A549 treated with dexamethasone at 1 μM for 4 hours (cell line): ENCODE results near the gene THPO. TPM values are rescaled to one million over a fixed set of nuclear protein-coding genes. Genes with fewer than 3 reads are reported as not detected.

ENCODE experiments used
- total RNA-seq: library from RNA; stranded (reverse); fragments of 200-300 nt; extraction: Qiagen RNA extraction; gene quantifications from 5 replicates; pipeline ENCODE4 v1.2.3, GENCODE V29; 2022

Gene THPO
- 0.08 to 0.11 TPM in 2 of 5 replicates, not detected in the others for total RNA-seq

DNA sequence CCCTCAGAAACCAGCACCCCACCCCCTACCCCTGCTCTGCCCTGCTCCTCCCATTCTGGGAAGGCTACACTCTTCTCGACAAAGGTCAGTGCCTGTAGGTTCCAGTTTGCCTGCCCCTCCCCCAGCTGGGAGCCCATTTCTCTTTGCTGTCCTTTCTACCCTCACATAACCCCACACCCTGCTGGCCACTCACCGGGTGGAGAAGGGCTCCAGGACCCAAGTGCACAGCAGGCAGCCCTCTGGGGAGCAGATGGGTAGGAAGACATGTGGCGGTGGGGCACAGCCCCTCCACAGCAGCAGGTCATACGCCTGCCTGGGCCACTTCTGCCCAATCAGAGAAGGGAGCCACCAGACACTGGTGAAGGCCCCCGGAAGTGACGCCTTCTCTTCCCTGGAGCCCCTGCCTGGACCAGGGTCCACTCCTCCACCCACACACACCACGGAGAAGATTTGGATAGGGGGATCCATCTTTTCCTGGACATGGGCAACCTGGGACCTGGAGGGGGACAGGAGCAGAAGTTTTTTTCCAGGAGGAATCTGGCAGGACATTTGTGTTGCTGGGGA lies at the start of gene THPO:
Gene THPO (minus strand): TSS at position 326 of the 564 bp plus-strand sequence. CDS start 1,948 bp downstream, outside the sequence.

DNA sequence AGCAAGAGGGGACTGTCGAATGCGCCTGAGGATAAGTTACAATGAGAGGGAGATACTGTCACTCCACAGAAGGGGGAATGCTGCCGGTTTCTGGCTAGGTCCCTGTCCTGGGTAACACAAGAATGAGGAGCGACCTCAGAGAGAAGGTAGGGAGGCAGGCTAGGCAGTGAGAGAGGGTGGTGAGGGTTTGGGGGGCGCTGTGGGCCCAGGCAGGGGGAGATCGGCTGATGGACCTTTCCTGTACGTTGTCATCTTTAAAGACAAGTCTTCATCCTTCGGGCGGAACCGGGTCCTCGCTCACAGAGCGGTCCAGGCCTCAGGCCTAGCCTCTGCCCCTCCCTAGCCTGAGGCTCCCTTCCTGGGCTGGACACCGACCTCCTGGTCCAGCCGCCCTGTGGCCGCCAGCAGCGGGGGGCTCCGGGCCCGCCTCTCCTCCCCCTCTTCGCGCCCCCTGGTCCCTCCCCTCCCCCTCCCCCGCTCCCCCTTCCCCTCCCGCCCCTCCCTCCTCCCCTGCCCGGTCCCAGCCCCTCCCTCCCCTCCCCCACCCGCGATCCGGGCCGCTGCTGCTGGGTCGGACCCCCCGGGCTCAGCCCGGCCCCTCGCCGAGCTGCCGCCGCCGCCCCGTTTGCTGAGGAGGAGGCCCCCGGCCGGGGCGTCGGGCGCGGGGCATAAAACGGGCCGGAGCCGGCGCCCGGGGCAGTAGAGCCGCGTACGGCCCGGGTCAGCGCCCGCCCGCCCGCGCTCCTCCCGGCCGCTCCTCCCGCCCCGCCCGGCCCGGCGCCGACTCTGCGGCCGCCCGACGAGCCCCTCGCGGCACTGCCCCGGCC lies 1.6 kb upstream of the THPO start, which contains the start of gene CHRD:
Gene CHRD (plus strand): TSS at position 697 of the 827 bp plus-strand sequence. CDS start 265 bp downstream, outside the sequence.

DNA sequence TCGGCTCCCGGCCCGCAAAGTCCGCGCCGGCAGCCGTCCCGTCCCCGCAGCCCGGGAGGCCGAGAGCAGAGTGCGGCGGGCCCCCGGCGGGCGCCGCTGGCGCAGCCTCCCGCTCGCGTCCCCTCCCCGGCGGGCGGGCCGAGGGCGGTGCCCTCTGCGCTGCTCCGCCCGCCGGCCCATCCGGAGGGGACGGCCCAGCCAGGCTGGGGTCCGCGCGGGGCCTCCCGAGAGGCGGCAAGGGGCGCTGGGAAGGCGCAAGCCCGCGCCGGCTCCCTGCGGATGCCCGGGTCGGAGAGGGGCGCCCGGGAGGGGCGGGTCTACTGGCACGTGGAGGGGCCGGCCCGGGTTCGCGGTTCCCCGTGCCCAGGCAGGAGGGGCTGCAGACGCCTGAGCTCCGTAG lies 16.5 kb downstream of the THPO start, which contains the start of the genes CLCN2 and POLR2H:
Gene CLCN2 (minus strand): TSS at position 74 of the 400 bp plus-strand sequence. CDS start 126 bp downstream, outside the sequence.
Gene POLR2H (plus strand): TSS at position 179 of the 400 bp plus-strand sequence. CDS start 1,783 bp downstream, outside the sequence.

DNA sequence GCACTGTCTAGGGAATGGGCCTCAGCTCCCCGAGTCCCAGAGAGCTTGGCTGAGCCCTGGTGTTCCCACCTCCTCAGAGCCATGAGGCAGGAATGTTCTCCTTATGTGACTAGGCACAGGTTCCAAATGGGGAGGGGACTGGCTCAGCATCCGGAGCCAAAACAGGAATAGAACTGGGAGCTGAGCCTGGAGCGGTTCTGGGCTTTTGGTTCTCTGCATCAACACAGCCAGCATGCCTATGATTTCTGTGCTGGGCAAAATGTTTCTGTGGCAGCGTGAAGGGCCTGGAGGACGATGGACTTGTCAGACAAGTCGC lies 40.6 kb downstream of the THPO start, which contains the start of gene FAM131A:
Gene FAM131A (plus strand): TSS at position 202 of the 316 bp plus-strand sequence. CDS start 31 bp downstream, at position 233.

Other genes starting within 250 kb of the THPO start
- gene EIF2B5, start 242.8 kb downstream of the THPO start, total RNA-seq: 24.7 to 26.9 TPM (median 26.3 TPM) in 5 replicates
- 14.7 to 28.1 TPM (median 25.7 TPM) in 5 replicates for gene DVL3, start 222.8 kb downstream of the THPO start, total RNA-seq
- gene AP2M1, start 203.4 kb downstream of the THPO start, total RNA-seq: 277 to 297 TPM (median 292 TPM) in 5 replicates
- gene ABCF3, start 192.0 kb downstream of the THPO start, total RNA-seq: 30.0 to 37.4 TPM (median 33.1 TPM) in 5 replicates
- gene VWA5B2, start 148.6 kb downstream of the THPO start, total RNA-seq: 0.20 to 0.50 TPM (median 0.39 TPM) in 5 replicates
- gene ALG3, start 129.2 kb downstream of the THPO start, total RNA-seq: 53.0 to 83.1 TPM (median 72.0 TPM) in 5 replicates
- gene EEF1AKMT4, start 128.5 kb downstream of the THPO start, total RNA-seq: 8.6 to 11.5 TPM (median 10.0 TPM) in 5 replicates
- gene CAMK2N2, start 116.7 kb downstream of the THPO start, total RNA-seq: 0.96 to 2.0 TPM (median 1.5 TPM) in 5 replicates
- not detected in 5 replicates for gene ECE2, start 102.2 kb downstream of the THPO start, total RNA-seq
- 257 to 391 TPM (median 283 TPM) in 5 replicates for gene PSMD2, start 79.0 kb downstream of the THPO start, total RNA-seq
- gene EIF4G1, start 63.6 kb downstream of the THPO start, total RNA-seq: 243 to 299 TPM (median 295 TPM) in 5 replicates
- 7.5 to 10.5 TPM (median 9.4 TPM) in 5 replicates for gene FAM131A, start 40.6 kb downstream of the THPO start, total RNA-seq
- gene CLCN2, start 16.6 kb downstream of the THPO start, total RNA-seq: 2.9 to 5.4 TPM (median 4.7 TPM) in 5 replicates
- 65.2 to 72.1 TPM (median 66.4 TPM) in 5 replicates for gene POLR2H, start 16.5 kb downstream of the THPO start, total RNA-seq
- gene CHRD, start 1.8 kb upstream of the THPO start, total RNA-seq: 0.19 to 0.29 TPM (median 0.23 TPM) in 5 replicates
- gene EPHB3, start 183.6 kb upstream of the THPO start, total RNA-seq: 0.17 to 0.45 TPM (median 0.26 TPM) in 5 replicates